ENCODE results near the gene PDZRN3.
"Not testable (repeated sequence)": the region's sequence is repeated elsewhere in the genome, so short reads cannot be mapped to it uniquely, and the experiment has no call there.

PDZRN3 gene

GRCh38 chr3:73484656-73485248 is 140.0 kb downstream of the PDZRN3 start:
- DNase-seq, result no peak

GRCh38 chr3:73481888-73482287 is 142.9 kb downstream of the PDZRN3 start:
- no peak for DNase-seq

- no peak for DNase-seq
Measured at GRCh38 chr3:73480187-73480672, 144.5 kb downstream of the PDZRN3 start.

- DNase-seq, result no peak
Measured at GRCh38 chr3:73479325-73479724, 145.4 kb downstream of the PDZRN3 start.

GRCh38 chr3:73478858-73479257 is 145.9 kb downstream of the PDZRN3 start:
- DNase-seq, result no peak

GRCh38 chr3:73475717-73476116 is 149.0 kb downstream of the PDZRN3 start:
- no peak for DNase-seq

GRCh38 chr3:73475175-73475574 is 149.6 kb downstream of the PDZRN3 start:
- no peak for DNase-seq

GRCh38 chr3:73474619-73475018 is 150.1 kb downstream of the PDZRN3 start:
- DNase-seq, result no peak

GRCh38 chr3:73473898-73474416 is 150.8 kb downstream of the PDZRN3 start:
- DNase-seq, result no peak

- DNase-seq, result no peak
Measured at GRCh38 chr3:73473181-73473897, 151.4 kb downstream of the PDZRN3 start.

GRCh38 chr3:73471986-73472787 is 152.6 kb downstream of the PDZRN3 start:
- DNase-seq, result peak; percentile 57

- no peak for DNase-seq
Measured at GRCh38 chr3:73470860-73471259, 153.9 kb downstream of the PDZRN3 start.

- DNase-seq, result no peak
Measured at GRCh38 chr3:73469331-73469730, 155.4 kb downstream of the PDZRN3 start.

GRCh38 chr3:73467211-73467610 is 157.5 kb downstream of the PDZRN3 start:
- peak; percentile 32 for DNase-seq

- DNase-seq, result peak; percentile 21
Measured at GRCh38 chr3:73465926-73466325, 158.8 kb downstream of the PDZRN3 start.

GRCh38 chr3:73464126-73464525 is 160.6 kb downstream of the PDZRN3 start:
- DNase-seq, result not testable (repeated sequence)

- no peak for DNase-seq
Measured at GRCh38 chr3:73461547-73461946, 163.2 kb downstream of the PDZRN3 start.

GRCh38 chr3:73459711-73460110 is 165.0 kb downstream of the PDZRN3 start:
- no peak for DNase-seq

- no peak for DNase-seq
Measured at GRCh38 chr3:73453666-73454065, 171.1 kb downstream of the PDZRN3 start.

- DNase-seq, result no peak
Measured at GRCh38 chr3:73452729-73453128, 172.0 kb downstream of the PDZRN3 start.

GRCh38 chr3:73451301-73451944 is 173.3 kb downstream of the PDZRN3 start:
- peak; percentile 84 for DNase-seq

- no peak for DNase-seq
Measured at GRCh38 chr3:73449774-73450173, 175.0 kb downstream of the PDZRN3 start.

GRCh38 chr3:73448761-73449301 is 175.9 kb downstream of the PDZRN3 start:
- DNase-seq, result no peak
